ENCODE data around the gene ZFC3H1.

Gene ZFC3H1

GRCh38 chr12:71602761-71603577 lies 60.7 kb downstream of the ZFC3H1 start:
- Histone ChIP-seq H3K27ac (no peak overlapping the region), H3K27me3 (ENCODE audit: insufficient read depth, low read depth, severe bottlenecking) (no peaks in the 10 kb centered on the region), H3K4me3 (ENCODE audit: low read depth, low read length) (no peak overlapping the region), H3K36me3 (no peaks in the 10 kb centered on the region), H3K9me3 (ENCODE audit: severe bottlenecking) (no peaks in the 10 kb centered on the region)
- no peak for DNase-seq
- no peak for TF ChIP-seq CTCF (IDR thresholded peaks at IDR 0.05; ENCODE audit: low read depth, low read length)

- TF ChIP-seq CTCF (IDR thresholded peaks at IDR 0.05; ENCODE audit: low read depth, low read length): no peak
- Histone ChIP-seq H3K36me3 (no peaks in the 10 kb centered on the region), H3K27ac (no peak overlapping the region), H3K4me3 (ENCODE audit: low read depth, low read length) (no peak overlapping the region), H3K9me3 (ENCODE audit: severe bottlenecking) (no peaks in the 10 kb centered on the region), H3K27me3 (ENCODE audit: insufficient read depth, low read depth, severe bottlenecking) (no peaks in the 10 kb centered on the region)
- DNase-seq: no peak
Measured at GRCh38 chr12:71601546-71601945, 62.1 kb downstream of the ZFC3H1 start.

GRCh38 chr12:71599210-71599609 lies 64.4 kb downstream of the ZFC3H1 start:
- TF ChIP-seq CTCF (IDR thresholded peaks at IDR 0.05; ENCODE audit: low read depth, low read length): no peak
- Histone ChIP-seq H3K4me3 (ENCODE audit: low read depth, low read length) (no peak overlapping the region), H3K9me3 (ENCODE audit: severe bottlenecking) (no peaks in the 10 kb centered on the region), H3K27me3 (ENCODE audit: insufficient read depth, low read depth, severe bottlenecking) (no peaks in the 10 kb centered on the region), H3K27ac (no peak overlapping the region), H3K36me3 (no peaks in the 10 kb centered on the region)
- no peak for DNase-seq

GRCh38 chr12:71594214-71594948 lies 69.3 kb downstream of the ZFC3H1 start:
- DNase-seq: no peak

GRCh38 chr12:71592841-71593240 lies 70.8 kb downstream of the ZFC3H1 start:
- H3K27me3 ChIP-seq (ENCODE audit: insufficient read depth, low read depth, severe bottlenecking): no peaks in the 10 kb centered on the region
- H3K27ac ChIP-seq: no peak overlapping the region
- no peaks in the 10 kb centered on the region for H3K36me3 ChIP-seq
- DNase-seq: no peak
- no peaks in the 10 kb centered on the region for H3K9me3 ChIP-seq (ENCODE audit: severe bottlenecking)
- H3K4me3 ChIP-seq (ENCODE audit: low read depth, low read length): no peak overlapping the region
- TF ChIP-seq CTCF (IDR thresholded peaks at IDR 0.05; ENCODE audit: low read depth, low read length): no peak

More at GRCh38 chr12:71594214-71594948, 69.3 kb downstream of the ZFC3H1 start:
- no peak overlapping the region for H3K4me3 ChIP-seq (ENCODE audit: low read depth, low read length)
- H3K27ac ChIP-seq: no peak overlapping the region
- H3K9me3 ChIP-seq (ENCODE audit: severe bottlenecking): no peaks in the 10 kb centered on the region
- TF ChIP-seq CTCF (IDR thresholded peaks at IDR 0.05; ENCODE audit: low read depth, low read length): no peak
- H3K36me3 ChIP-seq: no peaks in the 10 kb centered on the region
- H3K27me3 ChIP-seq (ENCODE audit: insufficient read depth, low read depth, severe bottlenecking): no peaks in the 10 kb centered on the region

Measured in WERI-Rb-1 (cell line).